Stimulated activated effector memory CD8-positive, alpha-beta T cell treated with anti-CD3 and anti-CD28 coated beads, Interleukin-12 subunit alpha, Interleukin-12 subunit beta, amount 100 ng/mL, for 72 hours (primary cell): Measurements from ENCODE around the gene DPP6.

Experiments used
- ATAC-seq: fragments of 150-1000 bp; cut with Tn5 transposase; 2 replicates; pipeline ENCODE4 v1.10.0; 2021
- DNase-seq, 2 donors: peaks; one replicate each; pipeline ENCODE4 v3.0.0; 2021 to 2022; ENCODE audit warnings: low spot score in 2 of 2
- H3K27ac Mint-ChIP-seq: one replicate; pipeline ENCODE4 v1.8.0; 2022; ENCODE audit warnings: mild to moderate bottlenecking, mixed read lengths
- H3K36me3 Mint-ChIP-seq: one replicate; pipeline ENCODE4 v1.8.0; 2022; ENCODE audit warnings: mild to moderate bottlenecking, mixed read lengths
- H3K4me1 Mint-ChIP-seq: one replicate; pipeline ENCODE4 v1.8.0; 2022; ENCODE audit warnings: mixed read lengths
- H3K4me3 Mint-ChIP-seq: one replicate; pipeline ENCODE4 v1.8.0; 2022; ENCODE audit warnings: mild to moderate bottlenecking, mixed read lengths
- H3K9me3 Mint-ChIP-seq: one replicate; pipeline ENCODE4 v1.8.0; 2022; ENCODE audit warnings: mixed read lengths

DPP6 gene

DNA sequence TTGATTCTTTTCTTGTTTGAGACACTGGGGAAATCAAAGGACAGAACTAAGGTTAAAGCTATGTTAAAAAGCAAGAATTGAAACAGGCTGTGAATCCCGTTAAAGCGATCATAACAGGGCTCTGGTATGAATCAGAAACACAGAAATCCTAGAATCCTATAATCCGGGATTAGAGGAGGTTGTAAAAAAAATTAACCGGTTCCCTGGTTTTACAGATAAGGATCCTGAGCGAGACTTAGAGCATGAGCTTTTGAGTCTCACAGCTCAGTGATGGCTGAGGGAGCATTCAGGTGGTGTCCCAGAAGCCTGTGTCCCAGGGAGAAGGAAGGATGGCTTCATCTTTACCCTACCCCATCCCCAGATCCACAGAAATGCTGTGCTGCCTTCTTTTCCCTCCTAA is 489.4 kb downstream of the DPP6 start:
- Mint-ChIP-seq H3K4me3 (no peak overlapping the region), H3K27ac (no peak overlapping the region), H3K4me1 (no peaks in the 10 kb centered on the region), H3K36me3 (no peaks in the 10 kb centered on the region), H3K9me3 (peaks cover 9% of the 10 kb centered on the region)
- ATAC-seq (no peak), DNase-seq (no peak)

DNA sequence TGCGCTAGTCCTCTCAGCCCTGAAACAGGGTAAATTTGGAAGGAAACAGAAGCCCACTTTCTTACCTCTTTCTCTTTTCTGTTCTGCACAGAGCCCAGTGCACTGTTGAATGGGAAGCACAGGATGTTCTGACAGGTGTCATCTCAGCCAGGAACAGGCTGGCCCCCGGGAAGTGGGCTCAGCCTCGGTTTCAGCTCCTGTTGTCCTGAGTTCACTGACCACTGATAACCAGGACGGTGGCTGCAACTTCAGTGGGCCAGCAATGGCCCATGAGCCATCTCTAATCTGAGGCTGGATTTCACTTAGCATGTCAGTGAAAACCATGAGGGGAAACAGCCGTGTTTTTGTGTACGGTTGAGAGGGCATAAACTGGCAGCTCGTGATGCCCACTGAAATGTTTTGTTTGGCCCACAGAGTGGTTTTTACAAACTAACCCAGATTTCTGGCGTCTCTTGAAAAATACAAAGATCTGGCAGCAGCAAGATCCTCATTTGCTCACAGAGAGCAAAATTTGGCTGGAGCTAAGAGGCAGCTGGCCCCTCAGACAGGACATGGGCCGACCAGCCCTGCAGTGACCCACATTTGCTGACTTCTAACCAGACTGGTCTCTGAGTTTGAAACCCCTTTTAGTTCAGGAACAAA is 494.9 kb downstream of the DPP6 start:
- no peaks in the 10 kb centered on the region for H3K4me1 Mint-ChIP-seq
- no peak overlapping the region for H3K27ac Mint-ChIP-seq
- H3K4me3 Mint-ChIP-seq, result no peak overlapping the region
- peaks cover 18% of the 10 kb centered on the region for H3K9me3 Mint-ChIP-seq
- no peaks in the 10 kb centered on the region for H3K36me3 Mint-ChIP-seq
- ATAC-seq (no peak), DNase-seq (no peak)

DNA sequence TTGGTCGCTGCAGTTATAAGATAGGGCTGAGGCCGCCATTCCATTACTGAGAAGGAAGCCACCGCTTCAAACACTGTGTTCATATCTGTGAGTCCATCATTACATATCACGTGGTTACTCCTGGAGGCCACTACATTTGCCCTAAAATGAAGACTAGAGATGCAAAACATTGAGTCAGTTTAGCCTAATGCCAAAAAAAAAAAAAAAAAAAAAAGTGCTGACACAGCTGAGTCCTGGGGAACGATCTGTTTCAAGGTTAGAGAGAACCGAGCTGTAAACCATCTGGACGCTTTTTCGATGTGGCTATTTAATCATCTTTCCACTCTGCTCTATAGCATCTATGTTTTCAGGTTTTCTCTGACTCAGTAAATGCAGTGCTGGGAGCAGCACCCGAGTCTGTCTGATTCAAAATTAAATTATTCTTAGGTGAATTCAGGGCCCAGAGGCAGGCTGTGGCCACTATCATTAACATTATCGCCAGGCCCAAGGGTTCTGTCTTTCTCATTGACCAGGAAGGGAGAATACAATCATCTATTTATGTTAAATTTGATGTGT is 501.6 kb downstream of the DPP6 start:
- no peak for ATAC-seq
- Mint-ChIP-seq H3K36me3 (no peaks in the 10 kb centered on the region), H3K4me1 (no peaks in the 10 kb centered on the region), H3K4me3 (no peak overlapping the region), H3K9me3 (peaks cover 8% of the 10 kb centered on the region), H3K27ac (no peak overlapping the region)
- no peak for DNase-seq

DNA sequence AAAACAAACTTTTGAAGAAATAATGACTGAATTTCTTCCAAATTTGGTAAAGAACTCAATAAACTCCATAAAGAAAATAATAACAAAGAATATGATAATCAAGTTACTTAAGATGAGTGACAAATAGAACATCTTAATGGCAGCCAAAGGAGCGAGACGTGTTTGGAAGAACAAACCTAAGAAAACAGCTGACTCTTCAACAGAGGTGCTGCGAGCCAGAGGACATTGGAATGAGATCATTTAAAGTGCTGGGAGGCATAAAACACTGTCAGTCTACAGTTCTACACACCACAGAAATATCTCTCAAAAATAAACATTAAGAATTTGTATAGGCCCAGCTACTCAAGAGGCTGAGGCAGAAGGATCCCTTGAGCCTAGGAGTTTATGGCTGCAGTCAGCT is 507.3 kb downstream of the DPP6 start:
- DNase-seq (no peak), ATAC-seq (no peak)
- H3K27ac Mint-ChIP-seq, result no peak overlapping the region
- H3K4me1 Mint-ChIP-seq, result no peaks in the 10 kb centered on the region
- peaks cover 9% of the 10 kb centered on the region for H3K9me3 Mint-ChIP-seq
- H3K36me3 Mint-ChIP-seq, result no peaks in the 10 kb centered on the region
- no peak overlapping the region for H3K4me3 Mint-ChIP-seq

- ATAC-seq, result no peak
- no peak for DNase-seq
- Mint-ChIP-seq H3K4me1 (no peaks in the 10 kb centered on the region), H3K36me3 (no peaks in the 10 kb centered on the region), H3K9me3 (peaks cover 11% of the 10 kb centered on the region), H3K4me3 (no peak overlapping the region), H3K27ac (no peak overlapping the region)
Measured at GRCh38 chr7:154564676-154565075, 512.5 kb downstream of the DPP6 start.

DNA sequence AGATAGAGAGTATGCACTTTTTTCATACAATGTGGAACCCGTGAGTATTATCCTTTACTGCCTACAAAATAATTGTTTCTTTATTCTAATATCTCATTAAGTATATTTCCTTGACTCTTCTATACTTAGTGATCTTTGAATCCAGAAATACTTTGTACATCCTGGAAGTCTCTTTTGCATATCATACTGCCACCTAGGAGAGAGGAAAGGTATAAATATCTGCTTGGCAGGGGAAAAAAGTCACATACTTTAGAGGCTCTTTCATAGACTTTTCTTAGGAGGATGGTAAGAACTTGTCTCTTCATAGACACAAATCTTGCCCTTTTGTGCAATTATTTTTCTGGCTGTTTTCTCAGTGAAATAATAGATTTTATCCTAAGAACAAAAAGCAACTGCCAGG is 514.7 kb downstream of the DPP6 start:
- Mint-ChIP-seq H3K4me3 (no peak overlapping the region), H3K9me3 (peaks cover 11% of the 10 kb centered on the region)
- ATAC-seq, result no peak

GRCh38 chr7:154568346-154568745 is 516.1 kb downstream of the DPP6 start:
- peaks cover 8% of the 10 kb centered on the region for H3K9me3 Mint-ChIP-seq
- no peak overlapping the region for H3K4me3 Mint-ChIP-seq
- DNase-seq, result no peak
- H3K27ac Mint-ChIP-seq, result no peak overlapping the region
- no peaks in the 10 kb centered on the region for H3K36me3 Mint-ChIP-seq
- no peak for ATAC-seq
- H3K4me1 Mint-ChIP-seq, result no peaks in the 10 kb centered on the region

More for the DNA sequence above, 514.7 kb downstream of the DPP6 start:
- Mint-ChIP-seq H3K4me1 (no peaks in the 10 kb centered on the region), H3K36me3 (no peaks in the 10 kb centered on the region), H3K27ac (no peak overlapping the region)
- no peak for DNase-seq

GRCh38 chr7:154569916-154570315 is 517.7 kb downstream of the DPP6 start:
- ATAC-seq (no peak), DNase-seq (no peak)
- no peak overlapping the region for H3K27ac Mint-ChIP-seq
- H3K9me3 Mint-ChIP-seq, result peaks cover 3% of the 10 kb centered on the region
- H3K4me1 Mint-ChIP-seq, result no peaks in the 10 kb centered on the region
- no peak overlapping the region for H3K4me3 Mint-ChIP-seq
- H3K36me3 Mint-ChIP-seq, result no peaks in the 10 kb centered on the region

GRCh38 chr7:154571772-154572171 is 519.6 kb downstream of the DPP6 start:
- Mint-ChIP-seq H3K9me3 (peaks cover 9% of the 10 kb centered on the region), H3K36me3 (peaks cover 5% of the 10 kb centered on the region), H3K4me3 (no peak overlapping the region), H3K27ac (no peak overlapping the region), H3K4me1 (no peaks in the 10 kb centered on the region)
- ATAC-seq (no peak), DNase-seq (no peak)

GRCh38 chr7:154574235-154574634 is 522.0 kb downstream of the DPP6 start:
- no peak for DNase-seq
- H3K4me3 Mint-ChIP-seq, result no peak overlapping the region
- no peak for ATAC-seq
- H3K9me3 Mint-ChIP-seq, result peaks cover 9% of the 10 kb centered on the region
- H3K27ac Mint-ChIP-seq, result no peak overlapping the region
- H3K4me1 Mint-ChIP-seq, result no peaks in the 10 kb centered on the region
- peaks cover 6% of the 10 kb centered on the region for H3K36me3 Mint-ChIP-seq

- no peaks in the 10 kb centered on the region for H3K4me1 Mint-ChIP-seq
- peaks cover 6% of the 10 kb centered on the region for H3K36me3 Mint-ChIP-seq
- H3K9me3 Mint-ChIP-seq, result peaks cover 13% of the 10 kb centered on the region
- no peak overlapping the region for H3K27ac Mint-ChIP-seq
- no peak overlapping the region for H3K4me3 Mint-ChIP-seq
- no peak for ATAC-seq
- no peak for DNase-seq
Measured at GRCh38 chr7:154575497-154575896, 523.3 kb downstream of the DPP6 start.

DNA sequence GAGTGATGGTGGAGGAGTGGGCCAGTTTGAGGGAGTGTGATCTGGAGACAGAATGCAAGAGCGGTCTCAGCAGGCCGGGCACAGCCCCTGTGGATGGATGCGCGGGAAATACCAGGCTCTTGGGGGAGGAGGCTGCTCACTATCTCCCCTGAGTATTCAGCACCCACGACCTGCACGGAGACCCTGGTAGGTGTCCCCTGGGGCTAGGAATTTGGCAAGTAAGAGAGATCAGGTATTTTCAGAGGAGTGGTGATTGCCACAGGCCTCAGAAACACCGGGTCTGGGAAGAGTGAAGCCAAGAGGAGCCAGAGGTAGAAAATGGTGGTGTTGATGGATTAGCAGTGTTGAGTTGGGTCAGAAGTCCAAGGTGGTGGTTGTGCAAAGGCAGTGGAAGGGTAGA is 524.4 kb downstream of the DPP6 start:
- Mint-ChIP-seq H3K4me3 (no peak overlapping the region), H3K27ac (no peak overlapping the region), H3K36me3 (peaks cover 6% of the 10 kb centered on the region), H3K9me3 (peaks cover 13% of the 10 kb centered on the region), H3K4me1 (no peaks in the 10 kb centered on the region)
- ATAC-seq, result no peak
- DNase-seq, result no peak

- no peak overlapping the region for H3K27ac Mint-ChIP-seq
- H3K4me1 Mint-ChIP-seq, result no peaks in the 10 kb centered on the region
- peaks cover 13% of the 10 kb centered on the region for H3K9me3 Mint-ChIP-seq
- ATAC-seq (no peak), DNase-seq (no peak)
- peaks cover 6% of the 10 kb centered on the region for H3K36me3 Mint-ChIP-seq
- no peak overlapping the region for H3K4me3 Mint-ChIP-seq
Measured at GRCh38 chr7:154577141-154577873, 525.1 kb downstream of the DPP6 start.

DNA sequence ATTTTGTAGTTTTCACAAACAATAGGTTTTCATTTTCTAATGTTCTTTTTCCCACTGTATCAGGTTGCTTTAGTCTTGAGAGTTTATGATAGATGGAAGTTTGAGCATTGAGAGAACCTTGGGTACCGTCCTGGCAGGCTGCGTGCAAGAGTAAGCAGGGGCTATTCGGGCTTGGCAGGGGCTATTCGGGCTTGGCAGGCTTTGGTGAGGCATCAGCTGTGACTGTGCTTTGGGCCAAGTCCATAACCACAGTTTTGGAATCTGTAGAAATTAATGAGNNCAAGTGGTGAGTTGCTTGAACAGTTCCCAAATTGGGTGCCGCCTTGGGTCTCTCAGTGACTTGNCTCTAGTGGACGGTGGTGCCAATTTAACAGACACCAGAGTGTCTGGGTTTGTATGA is 526.1 kb downstream of the DPP6 start:
- DNase-seq (no peak), ATAC-seq (no peak)
- Mint-ChIP-seq H3K4me3 (no peak overlapping the region), H3K36me3 (peaks cover 6% of the 10 kb centered on the region), H3K9me3 (peaks cover 13% of the 10 kb centered on the region), H3K4me1 (no peaks in the 10 kb centered on the region), H3K27ac (no peak overlapping the region)

DNA sequence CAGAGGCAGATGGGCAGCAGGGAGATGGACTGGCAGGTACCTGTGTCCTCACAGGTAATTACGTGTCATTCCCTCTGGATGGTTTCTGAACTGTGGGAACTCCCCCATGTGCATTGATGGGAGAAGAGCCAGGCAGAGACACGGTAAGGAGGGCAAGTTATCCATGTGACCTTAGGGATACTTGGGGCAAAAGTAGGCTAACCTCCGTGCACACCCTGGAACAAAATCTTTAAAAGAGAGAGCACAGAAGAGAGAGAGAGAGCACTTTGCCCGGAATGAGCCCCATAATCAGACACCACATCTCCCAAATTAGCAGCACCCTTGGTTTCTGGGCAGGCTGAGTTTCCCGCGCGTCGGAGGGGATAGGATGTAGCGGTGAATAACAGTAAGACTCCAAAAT is 527.5 kb downstream of the DPP6 start:
- DNase-seq, result no peak
- H3K9me3 Mint-ChIP-seq, result peaks cover 19% of the 10 kb centered on the region
- ATAC-seq, result no peak
- H3K36me3 Mint-ChIP-seq, result peaks cover 6% of the 10 kb centered on the region
- no peaks in the 10 kb centered on the region for H3K4me1 Mint-ChIP-seq
- H3K4me3 Mint-ChIP-seq, result no peak overlapping the region
- H3K27ac Mint-ChIP-seq, result no peak overlapping the region

DNA sequence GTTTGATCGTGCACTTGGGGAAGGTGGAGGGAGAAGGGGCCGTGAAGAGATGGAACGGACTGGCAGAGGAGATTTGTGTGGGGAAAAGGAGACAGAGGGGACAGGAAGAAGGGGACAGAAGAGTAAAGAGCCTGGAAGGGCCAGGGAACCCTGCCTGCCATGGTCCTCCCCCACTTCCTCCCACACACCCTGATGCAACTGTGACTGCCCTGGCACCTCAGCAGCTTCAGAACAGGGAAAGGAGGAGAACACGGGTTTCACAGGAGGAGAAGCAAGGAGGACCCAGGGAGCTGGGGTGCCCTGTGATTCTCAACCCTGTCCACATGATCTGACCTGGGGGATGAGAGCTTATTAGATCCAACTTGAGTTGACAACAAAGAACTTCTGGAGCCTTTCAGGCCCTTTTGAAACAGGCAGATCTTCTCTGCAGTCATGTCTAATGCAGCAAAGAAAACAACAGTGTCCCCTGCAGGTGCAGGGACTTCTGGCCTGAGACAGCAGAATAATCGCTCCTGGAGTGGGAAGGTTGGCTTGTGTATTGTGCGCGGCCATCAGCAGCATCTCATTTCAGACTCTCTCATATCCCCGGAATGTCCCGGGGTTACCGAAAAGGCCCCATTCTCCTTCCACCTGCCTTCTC is 529.2 kb downstream of the DPP6 start:
- peaks cover 16% of the 10 kb centered on the region for H3K9me3 Mint-ChIP-seq
- DNase-seq (no peak), ATAC-seq (no peak)
- no peaks in the 10 kb centered on the region for H3K4me1 Mint-ChIP-seq
- H3K4me3 Mint-ChIP-seq, result no peak overlapping the region
- no peak overlapping the region for H3K27ac Mint-ChIP-seq
- H3K36me3 Mint-ChIP-seq, result peaks cover 5% of the 10 kb centered on the region
